NCI-H2107 (cell line): ENCODE results near the gene ELF3.
"Not testable (repeated sequence)": the region's sequence is repeated elsewhere in the genome, so short reads cannot be mapped to it uniquely, and the experiment has no call there.

Source experiments
- DNase-seq: peaks from one replicate; lab custom pipeline; 2025; lab: John Stamatoyannopoulos, UW

ELF3 gene

GRCh38 chr1:202010180-202011015 lies at the start of gene ELF3:
Gene ELF3, plus strand, starts transcription at chr1:202010587. Its CDS starts 550 bp downstream, at chr1:202011137.
- DNase-seq = peak; percentile 98

DNA sequence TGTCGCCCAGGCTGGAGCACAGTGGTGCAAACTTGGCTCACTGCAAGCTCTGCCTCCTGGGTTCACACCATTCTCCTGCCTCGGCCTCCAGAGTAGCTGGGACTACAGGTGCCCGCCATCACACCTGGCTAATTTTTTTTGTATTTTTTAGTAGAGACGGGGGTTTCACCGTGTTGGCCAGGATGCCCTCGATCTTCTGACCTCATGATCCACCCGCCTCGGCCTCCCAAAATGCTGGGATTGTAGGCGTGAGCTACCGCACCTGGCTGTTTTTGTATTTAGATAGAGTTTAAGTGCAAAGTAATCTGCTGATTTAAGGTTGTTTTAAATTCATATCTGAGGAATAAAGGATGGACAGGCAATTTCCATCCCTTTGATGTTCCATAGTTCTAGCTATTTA lies 48.0 kb upstream of the ELF3 start:
- DNase-seq = not testable (repeated sequence)

DNA sequence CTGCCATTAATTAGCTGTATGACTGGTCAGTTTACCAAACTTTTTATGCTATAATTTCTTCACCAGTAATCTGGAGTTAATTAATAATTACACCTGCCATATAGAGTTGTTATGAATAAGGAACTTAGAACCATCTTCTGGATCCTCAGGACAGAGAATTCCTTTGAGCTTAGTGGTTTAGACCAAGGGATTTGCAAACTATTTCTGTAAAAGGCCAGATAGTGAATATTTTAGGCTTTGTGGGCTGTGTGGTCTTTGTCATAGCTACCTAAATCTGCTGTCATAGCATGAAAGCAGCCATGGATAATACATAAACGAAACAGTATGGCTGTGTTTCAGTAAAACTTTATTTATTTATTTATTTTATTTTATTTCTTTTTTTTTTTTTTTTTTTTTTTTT lies 46.1 kb upstream of the ELF3 start:
- no peak for DNase-seq

- no peak for DNase-seq
These were observed 44.2 kb upstream of the ELF3 start for GRCh38 chr1:201966171-201966570.

GRCh38 chr1:201968202-201968925 lies 42.0 kb upstream of the ELF3 start:
- no peak for DNase-seq

- no peak for DNase-seq
These were observed 39.8 kb upstream of the ELF3 start for GRCh38 chr1:201970334-201971159.

GRCh38 chr1:201982082-201982622 lies 28.2 kb upstream of the ELF3 start:
- DNase-seq = no peak

GRCh38 chr1:201982623-201983379 lies 27.6 kb upstream of the ELF3 start, which contains the start of gene RNPEP:
Gene RNPEP, plus strand, starts transcription at chr1:201982648. Its CDS starts 19 bp downstream, at chr1:201982667.
- no peak for DNase-seq

- no peak for DNase-seq
These were observed 27.0 kb upstream of the ELF3 start for GRCh38 chr1:201983380-201983805.

DNA sequence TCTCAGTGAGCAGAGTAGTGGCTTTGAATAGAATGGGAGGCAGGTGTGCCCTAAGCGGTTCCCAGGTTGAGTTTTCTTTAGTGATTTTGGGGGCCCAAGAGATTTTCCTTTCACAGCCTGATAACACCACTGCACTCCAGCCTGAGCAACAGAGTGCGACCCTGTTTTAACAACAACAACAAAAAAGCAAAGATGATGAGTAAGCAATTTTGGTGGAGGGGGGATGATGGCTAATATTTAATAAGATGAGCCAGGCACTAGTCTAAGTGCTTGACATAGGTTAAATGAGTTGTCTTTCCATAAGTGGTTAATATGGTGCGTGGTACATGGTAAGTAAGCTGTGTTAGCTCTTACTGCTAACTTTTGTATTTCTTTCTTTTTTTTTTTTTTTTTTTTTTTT lies 25.9 kb upstream of the ELF3 start:
- no peak for DNase-seq

DNA sequence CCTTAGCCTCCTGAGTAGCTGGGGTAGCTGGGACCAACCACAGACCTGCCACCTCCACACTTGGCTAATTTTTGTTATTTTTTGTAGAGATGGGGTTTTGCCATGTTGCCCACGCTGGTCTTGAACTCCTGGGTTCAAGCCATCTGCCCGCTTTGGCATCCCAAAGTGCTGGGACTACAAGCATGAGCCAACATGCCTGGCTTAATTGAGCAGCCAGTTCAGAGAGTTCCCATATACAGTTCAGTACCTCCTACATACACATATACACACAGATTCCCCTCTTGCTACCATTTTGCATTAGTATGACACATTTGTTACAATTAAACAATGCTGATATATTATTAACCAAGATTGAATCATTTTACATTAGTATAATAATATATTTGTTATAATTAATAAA lies 25.0 kb upstream of the ELF3 start:
- DNase-seq = no peak

- DNase-seq = no peak
These were observed 21.8 kb upstream of the ELF3 start for GRCh38 chr1:201988601-201989000.

GRCh38 chr1:201989354-201990128 lies 20.8 kb upstream of the ELF3 start:
- DNase-seq = no peak

DNA sequence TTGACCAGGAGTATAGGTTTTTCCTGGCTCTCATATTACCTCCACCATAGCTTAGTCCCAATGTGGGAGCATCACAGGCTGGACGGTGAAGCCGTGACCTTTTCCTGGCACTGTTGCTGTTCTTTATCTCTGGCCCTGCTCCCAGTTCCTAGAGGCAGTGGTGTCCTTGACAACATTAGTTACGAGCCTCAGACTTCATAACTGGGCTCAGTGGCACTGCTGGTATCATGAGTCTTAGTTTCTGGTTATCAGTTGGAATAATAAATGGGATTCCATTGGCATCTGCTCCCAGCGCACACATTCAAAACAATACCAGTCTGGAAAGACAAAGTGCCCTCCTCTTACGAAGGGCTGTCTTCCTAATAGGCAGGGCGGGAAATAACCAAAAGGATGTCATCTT lies 20.0 kb upstream of the ELF3 start:
- DNase-seq = no peak

DNA sequence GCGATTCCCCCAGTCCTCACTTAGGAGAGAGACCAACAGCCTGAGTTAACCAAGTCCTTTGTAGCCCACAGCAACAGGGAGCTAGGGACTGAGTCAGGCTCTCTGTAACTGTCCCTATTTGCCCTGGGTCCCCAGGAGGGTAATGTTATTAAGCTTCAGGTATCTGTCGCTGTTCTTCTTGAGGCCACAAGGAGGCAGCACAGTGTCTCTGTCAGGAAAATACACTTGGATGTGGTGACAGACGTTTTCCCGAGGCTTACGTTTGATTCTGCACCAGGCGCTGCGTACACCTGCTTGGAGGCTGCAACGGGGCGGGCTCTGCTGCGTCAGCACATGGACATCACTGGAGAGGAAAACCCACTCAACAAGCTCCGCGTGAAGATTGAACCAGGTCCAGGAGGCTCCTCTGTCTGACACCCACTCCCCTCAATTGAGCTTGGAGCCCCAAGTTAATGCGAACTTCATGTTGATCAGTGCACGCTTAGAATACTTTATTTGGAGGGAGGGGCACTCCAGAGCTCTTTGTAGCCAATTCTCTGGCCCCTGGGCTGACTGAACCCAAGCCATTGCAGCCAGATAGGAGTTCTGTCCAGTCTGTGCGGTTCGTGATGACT lies 10.7 kb upstream of the ELF3 start:
- DNase-seq = peak; percentile 78

GRCh38 chr1:202002507-202002906 lies 7.9 kb upstream of the ELF3 start:
- DNase-seq = no peak

DNA sequence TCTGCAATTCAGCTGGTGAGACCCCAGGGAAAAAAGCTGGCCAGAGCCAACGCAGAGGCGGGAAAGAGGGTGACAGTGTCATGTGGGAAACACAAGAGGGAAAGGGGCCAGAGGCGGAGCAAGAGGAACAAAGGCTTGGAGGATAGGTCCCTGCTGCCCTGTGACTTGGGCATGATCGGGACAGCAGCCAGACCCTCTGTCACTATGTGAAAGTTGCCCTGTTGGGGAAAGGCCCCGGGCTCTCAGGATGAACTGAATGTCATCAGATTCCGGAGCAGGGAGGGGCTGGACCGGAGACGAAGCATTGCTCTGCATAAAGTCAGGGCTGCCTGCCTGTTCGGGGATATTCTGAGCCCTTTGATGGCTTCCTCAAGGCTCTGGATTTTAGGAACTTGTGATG lies 5.7 kb upstream of the ELF3 start:
- DNase-seq = no peak

DNA sequence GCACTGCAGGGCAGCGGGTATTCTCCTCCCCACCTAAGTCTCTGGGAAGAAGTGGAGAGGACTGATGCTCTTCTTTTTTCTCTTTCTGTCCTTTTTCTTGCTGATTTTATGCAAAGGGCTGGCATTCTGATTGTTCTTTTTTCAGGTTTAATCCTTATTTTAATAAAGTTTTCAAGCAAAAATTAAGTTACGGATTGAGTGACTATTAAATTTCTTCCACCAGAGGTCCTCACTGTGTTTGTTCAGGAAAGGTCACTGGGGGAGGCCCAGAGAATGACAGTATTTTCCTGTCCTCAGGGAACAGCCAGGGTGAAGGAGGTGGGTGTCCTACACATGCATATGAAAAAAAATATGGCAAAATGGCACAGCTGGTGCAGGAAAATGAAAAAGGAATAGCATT lies 4.4 kb upstream of the ELF3 start:
- DNase-seq = no peak

- no peak for DNase-seq
These were observed 3.1 kb upstream of the ELF3 start for GRCh38 chr1:202007304-202007703.
